Suprapubic skin (tissue), 3 donors: ENCODE results near the gene HAL.

Experiments used
- CTCF ChIP-seq, 2 donors: fragments of 200-600 bp in 1 of 2; fragments of 450-650 bp in 1 of 2; sonication (generic) in 1 of 2; IDR thresholded peaks; one replicate each; pipeline ENCODE4 v1.5.1; 2016 to 2019; ENCODE audit warnings: antibody characterized with exemption in 2 of 2, mild to moderate bottlenecking in 1 of 2, moderate library complexity in 1 of 2
- POLR2AphosphoS5 ChIP-seq, 3 donors: sonication (generic); formaldehyde crosslinking; IDR thresholded peaks; one replicate each; pipeline ENCODE4 v1.6.1; 2017; ENCODE audit warnings: antibody characterized with exemption in 3 of 3

DNA sequence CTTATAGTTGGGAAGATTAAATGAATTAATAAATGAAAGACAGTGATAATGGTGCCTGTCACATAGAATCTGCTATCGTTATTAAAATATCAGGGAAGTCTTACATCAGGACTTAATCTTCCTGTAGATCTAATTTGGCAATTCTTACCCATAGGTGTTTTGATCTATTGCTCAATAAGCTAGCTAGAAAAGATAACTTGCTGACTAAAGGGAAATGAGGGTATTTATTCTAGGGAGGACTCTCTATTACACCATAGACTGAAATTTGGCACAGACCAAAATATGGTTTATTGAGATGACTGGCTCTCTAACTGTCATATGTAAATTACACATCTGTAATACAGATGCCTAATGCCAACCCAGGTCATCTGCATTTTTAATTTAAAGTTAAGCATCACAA, 11.5 kb downstream of the HAL start:
- TF ChIP-seq CTCF (IDR thresholded peaks at IDR 0.05) = no peak
- TF ChIP-seq POLR2AphosphoS5 (IDR thresholded peaks at IDR 0.05) = no peak
